OCI-M2 (cell line): ENCODE measurements around the gene CHKA.

ENCODE experiments used
- DNase-seq: peaks from one replicate; lab custom pipeline; 2025; ENCODE audit not compliant: unreplicated experiment; lab: John Stamatoyannopoulos, UW

CHKA gene

GRCh38 chr11:68142441-68143309 is 21.5 kb upstream of the CHKA start:
- DNase-seq: no peak

GRCh38 chr11:68142028-68142412 is 20.8 kb upstream of the CHKA start:
- no peak for DNase-seq

- no peak for DNase-seq
Observed at GRCh38 chr11:68141246-68142027, 20.2 kb upstream of the CHKA start.

GRCh38 chr11:68140496-68141245 is 19.5 kb upstream of the CHKA start:
- no peak for DNase-seq

- no peak for DNase-seq
Observed at GRCh38 chr11:68138237-68138636, 17.0 kb upstream of the CHKA start.

GRCh38 chr11:68137833-68138232 is 16.6 kb upstream of the CHKA start:
- DNase-seq: no peak

GRCh38 chr11:68136866-68137265 is 15.7 kb upstream of the CHKA start:
- DNase-seq: no peak

GRCh38 chr11:68135161-68135560 is 14.0 kb upstream of the CHKA start:
- DNase-seq: no peak

GRCh38 chr11:68133761-68134160 is 12.6 kb upstream of the CHKA start:
- DNase-seq: no peak

GRCh38 chr11:68130121-68130520 is 8.9 kb upstream of the CHKA start:
- no peak for DNase-seq

GRCh38 chr11:68128682-68129327 is 7.6 kb upstream of the CHKA start:
- DNase-seq: no peak

GRCh38 chr11:68127714-68128681 is 6.8 kb upstream of the CHKA start:
- no peak for DNase-seq

GRCh38 chr11:68125164-68125563 is 4.0 kb upstream of the CHKA start:
- no peak for DNase-seq

GRCh38 chr11:68122936-68123539 is 1.9 kb upstream of the CHKA start:
- DNase-seq: no peak

GRCh38 chr11:68120273-68121066 is 718 bp downstream of the CHKA start:
- DNase-seq: no peak

GRCh38 chr11:68118706-68119448 is 2.3 kb downstream of the CHKA start:
- no peak for DNase-seq

- no peak for DNase-seq
Observed at GRCh38 chr11:68117853-68118470, 3.2 kb downstream of the CHKA start.

GRCh38 chr11:68116974-68117373 is 4.2 kb downstream of the CHKA start:
- DNase-seq: no peak
